Loucy (cell line): ENCODE results near the gene LILRB2.
"Not testable (repeated sequence)": the region's sequence is repeated elsewhere in the genome, so short reads cannot be mapped to it uniquely, and the experiment has no call there.

Experiments
- H2AFZ ChIP-seq: fragments of 200-600 bp; sonication (generic); 2 replicates; pipeline ENCODE4 v1.6.0; 2016; ENCODE audit warnings: antibody characterized with exemption, mild to moderate bottlenecking, low read length, moderate library complexity
- H3F3A ChIP-seq: fragments of 200-600 bp; 2 replicates; pipeline ENCODE4 v1.6.0; 2016; ENCODE audit warnings: antibody characterized with exemption, low read depth, mild to moderate bottlenecking
- H3K27me3 ChIP-seq: fragments of 200-600 bp; sonication (generic); 2 replicates; pipeline ENCODE4 v1.6.1; 2014; ENCODE audit warnings: low read length, mild to moderate bottlenecking; ENCODE audit not compliant: insufficient read depth, poor library complexity, severe bottlenecking
- H3K36me3 ChIP-seq: fragments of 200-600 bp; sonication (generic); 2 replicates; pipeline ENCODE4 v1.6.1; 2016; ENCODE audit warnings: low read length; ENCODE audit not compliant: insufficient read depth
- H3K4me1 ChIP-seq: fragments of 200-600 bp; sonication (generic); 2 replicates; pipeline ENCODE4 v1.5.1; 2014; ENCODE audit warnings: low read length, mild to moderate bottlenecking; ENCODE audit not compliant: insufficient read depth, poor library complexity, severe bottlenecking
- H3K4me2 ChIP-seq: fragments of 200-600 bp; sonication (generic); 2 replicates; pipeline ENCODE4 v1.6.0; 2014; ENCODE audit warnings: antibody characterized with exemption, low read length, low read depth, mild to moderate bottlenecking; ENCODE audit not compliant: poor library complexity, severe bottlenecking
- H3K4me3 ChIP-seq: fragments of 200-600 bp; sonication (generic); 2 replicates; pipeline ENCODE4 v1.5.1; 2014; ENCODE audit warnings: low read length, mild to moderate bottlenecking, mixed read lengths; ENCODE audit not compliant: poor library complexity, severe bottlenecking
- H3K79me2 ChIP-seq: fragments of 200-600 bp; sonication (generic); 2 replicates; pipeline ENCODE4 v1.6.1; 2014; ENCODE audit warnings: low read length; ENCODE audit not compliant: insufficient read depth
- H3K9ac ChIP-seq: fragments of 200-600 bp; sonication (generic); 2 replicates; pipeline ENCODE4 v1.6.0; 2014; ENCODE audit warnings: mild to moderate bottlenecking, low read depth, low read length, moderate library complexity; ENCODE audit not compliant: poor library complexity, severe bottlenecking
- H3K9me2 ChIP-seq: fragments of 200-600 bp; sonication (generic); replicated peaks from 2 replicates; pipeline ENCODE4 v1.6.1; 2016; ENCODE audit warnings: low read depth, low read length, mixed read lengths
- H3K9me3 ChIP-seq: fragments of 200-600 bp; sonication (generic); 2 replicates; pipeline ENCODE4 v1.6.1; 2014; ENCODE audit warnings: mild to moderate bottlenecking, antibody characterized with exemption, low read length, low read depth; ENCODE audit not compliant: insufficient read depth
- H4K20me1 ChIP-seq: fragments of 200-600 bp; sonication (generic); 2 replicates; pipeline ENCODE4 v1.6.0; 2014; ENCODE audit warnings: antibody characterized with exemption, low read length, mild to moderate bottlenecking; ENCODE audit not compliant: insufficient read depth, poor library complexity, severe bottlenecking
- CTCF ChIP-seq: fragments of 200-600 bp; sonication (generic); conservative IDR thresholded peaks from 2 replicates; pipeline ENCODE4 v1.5.1; 2014; ENCODE audit warnings: mild to moderate bottlenecking, antibody characterized with exemption, low read length
- EZH2phosphoT487 ChIP-seq: fragments of 200-600 bp; IDR thresholded peaks from 2 replicates; pipeline ENCODE4 v1.6.1; 2018; ENCODE audit warnings: antibody characterized with exemption, mild to moderate bottlenecking, moderate library complexity, borderline replicate concordance

The LILRB2 gene

GRCh38 chr19:54242234-54242633 is 38.7 kb downstream of the LILRB2 start:
- not testable (repeated sequence) for H3K36me3 ChIP-seq, H3K4me2 ChIP-seq, H3F3A ChIP-seq, H3K4me3 ChIP-seq, H3K9ac ChIP-seq, H3K4me1 ChIP-seq, H4K20me1 ChIP-seq, H3K9me3 ChIP-seq, H3K79me2 ChIP-seq, H2AFZ ChIP-seq, H3K27me3 ChIP-seq, H3K9me2 ChIP-seq

GRCh38 chr19:54240372-54241336 is 40.3 kb downstream of the LILRB2 start:
- H2AFZ ChIP-seq, H3F3A ChIP-seq, H4K20me1 ChIP-seq, H3K4me1 ChIP-seq, H3K4me3 ChIP-seq, H3K36me3 ChIP-seq, H3K9me3 ChIP-seq, H3K27me3 ChIP-seq, H3K9ac ChIP-seq, H3K4me2 ChIP-seq, H3K9me2 ChIP-seq, H3K79me2 ChIP-seq: not testable (repeated sequence)

GRCh38 chr19:54239491-54240371 is 41.2 kb downstream of the LILRB2 start:
- H3K4me3 ChIP-seq, H3K9me3 ChIP-seq, H3K36me3 ChIP-seq, H3K4me2 ChIP-seq, H3K4me1 ChIP-seq, H3K9ac ChIP-seq, H3K9me2 ChIP-seq, H2AFZ ChIP-seq, H3F3A ChIP-seq, H4K20me1 ChIP-seq, H3K79me2 ChIP-seq, H3K27me3 ChIP-seq: not testable (repeated sequence)

- H3K27me3 ChIP-seq = no peaks in the 10 kb centered on the region
- no peak for TF ChIP-seq EZH2phosphoT487
- no peak for TF ChIP-seq CTCF
These were observed 47.0 kb downstream of the LILRB2 start for GRCh38 chr19:54233941-54234340.

More at GRCh38 chr19:54233941-54234340, 47.0 kb downstream of the LILRB2 start:
- Histone ChIP-seq H2AFZ (no peak overlapping the region), H3K36me3 (no peaks in the 10 kb centered on the region), H3K9me3 (no peaks in the 10 kb centered on the region), H3K9me2 (no peaks in the 10 kb centered on the region), H3F3A (no peaks in the 10 kb centered on the region), H3K9ac (no peak overlapping the region), H3K4me2 (no peak overlapping the region), H3K4me3 (no peak overlapping the region), H4K20me1 (no peaks in the 10 kb centered on the region), H3K4me1 (no peaks in the 10 kb centered on the region), H3K79me2 (no peaks in the 10 kb centered on the region)
